A549 (cell line): Measurements from ENCODE around the gene USP2. TPM values are rescaled to one million over a fixed set of nuclear protein-coding genes. Genes with fewer than 3 reads are reported as not detected.

Source experiments
- ATAC-seq, 2 experiments: fragments of 200-7000 bp in 1 of 2; fragments of >200 bp in 1 of 2; cut with Nextera tagmentation in 1 of 2; cut with Tn5 transposase in 1 of 2; 3 replicates each; pipeline versions ENCODE4 v1.8.0 to v1.9.1; 2018 to 2020; ENCODE audit warnings: mild to moderate bottlenecking in 1 of 2, moderate library complexity in 1 of 2
- CTCF ChIA-PET: fragments of 300-600 bp; sonication (Branson Sonifier 250); formaldehyde crosslinking; extraction: SDS; loops from one replicate; lab custom pipeline; 2021; ENCODE audit warnings: antibody characterized with exemption, inconsistent platforms; lab: Yijun Ruan, JAX
- POLR2A ChIA-PET: fragments of 350-600 bp; formaldehyde crosslinking; extraction: SDS; loops from one replicate; lab custom pipeline; 2021; ENCODE audit warnings: antibody characterized with exemption, inconsistent platforms; lab: Yijun Ruan, JAX
- DNase-seq, 2 experiments: peaks; one replicate each; pipeline versions ENCODE4 v3.0.0 to v3.0.0-alpha.2; 2011 to 2016; ENCODE audit warnings: low read depth in 1 of 2, low spot score in 1 of 2
- FAIRE-seq: peaks from 2 replicates; lab custom pipeline; 2011; peaks lifted over from hg19 to GRCh38; lab: Jason Lieb, UNC
- H3K27ac ChIP-seq, 2 experiments: fragments of >200 bp; sonication (Bioruptor Twin); formaldehyde crosslinking; 3 replicates each; pipeline ENCODE4 v1.5.1; 2016 to 2017
- H3K4me1 ChIP-seq: fragments of >200 bp; sonication (Bioruptor Twin); formaldehyde crosslinking; 3 replicates; pipeline ENCODE4 v1.6.1; 2016
- H3K4me2 ChIP-seq: fragments of >200 bp; sonication (Bioruptor Twin); formaldehyde crosslinking; 3 replicates; pipeline ENCODE4 v1.6.1; 2016
- H3K4me3 ChIP-seq: fragments of >200 bp; sonication (Bioruptor Twin); formaldehyde crosslinking; 3 replicates; pipeline ENCODE4 v1.5.1; 2016
- H3K9me3 ChIP-seq: fragments of >200 bp; sonication (Bioruptor Twin); formaldehyde crosslinking; 3 replicates; pipeline ENCODE4 v1.6.1; 2016
- FOSB ChIP-seq: fragments of 250-450 bp; sonication (Bioruptor Pico); IDR thresholded peaks from 2 replicates; pipeline ENCODE4 v1.5.0; 2020; ENCODE audit warnings: mild to moderate bottlenecking, moderate library complexity
- FOXS1 ChIP-seq: fragments of 250-450 bp; sonication (Bioruptor Pico); IDR thresholded peaks from 2 replicates; pipeline ENCODE4 v1.5.0; 2020; ENCODE audit warnings: mild to moderate bottlenecking, moderate library complexity
- GATA3 ChIP-seq: IDR thresholded peaks from 2 replicates; pipeline ENCODE4 v1.6.1; 2012; ENCODE audit warnings: borderline replicate concordance
- HOXA7 ChIP-seq: fragments of 250-450 bp; sonication (Bioruptor Pico); IDR thresholded peaks from 2 replicates; pipeline ENCODE4 v1.5.0; 2020; ENCODE audit warnings: mild to moderate bottlenecking, moderate library complexity
- JUNB ChIP-seq: fragments of >200 bp; sonication (Bioruptor Twin); formaldehyde crosslinking; IDR thresholded peaks from 2 replicates; pipeline ENCODE4 v1.6.1; 2016
- MAFK ChIP-seq: fragments of 450-650 bp; IDR thresholded peaks from 2 replicates; pipeline ENCODE4 v1.6.1; 2014; ENCODE audit not compliant: partially characterized antibody
- MAZ ChIP-seq: fragments of 150-350 bp; IDR thresholded peaks from 2 replicates; pipeline ENCODE4 v1.6.1; 2014; ENCODE audit warnings: antibody characterized with exemption, low read depth, low read length, borderline replicate concordance
- PBX3 ChIP-seq: IDR thresholded peaks from 2 replicates; pipeline ENCODE4 v1.6.1; 2012
- POLR2A ChIP-seq: IDR thresholded peaks from 2 replicates; pipeline ENCODE4 v1.6.1; 2012; ENCODE audit warnings: mild to moderate bottlenecking, low read length
- RAD21 ChIP-seq, 2 experiments: fragments of >200 bp in 1 of 2; sonication (Bioruptor Twin) in 1 of 2; formaldehyde crosslinking in 1 of 2; IDR thresholded peaks in 1 of 2; conservative IDR thresholded peaks in 1 of 2; 2 replicates in 1 of 2; 3 replicates in 1 of 2; pipeline ENCODE4 v1.6.1; 2012 to 2018; ENCODE audit warnings: inconsistent platforms in 1 of 2
- RARB ChIP-seq: fragments of 250-450 bp; sonication (Bioruptor Pico); IDR thresholded peaks from 2 replicates; pipeline ENCODE4 v1.8.0; 2021; ENCODE audit warnings: mild to moderate bottlenecking, moderate library complexity
- SREBF2 ChIP-seq: fragments of 450-650 bp; IDR thresholded peaks from 2 replicates; pipeline ENCODE4 v1.6.1; 2014; ENCODE audit warnings: mild to moderate bottlenecking, moderate library complexity
- TFCP2L1 ChIP-seq: fragments of 250-450 bp; sonication (Bioruptor Pico); IDR thresholded peaks from 2 replicates; pipeline ENCODE4 v1.5.0; 2021; ENCODE audit warnings: mild to moderate bottlenecking
- TP53 ChIP-seq: fragments of 250-450 bp; sonication (Bioruptor Pico); IDR thresholded peaks from 2 replicates; pipeline ENCODE4 v1.5.0; 2021; ENCODE audit warnings: mild to moderate bottlenecking, moderate library complexity
- USF2 ChIP-seq: fragments of 450-650 bp; IDR thresholded peaks from 2 replicates; pipeline ENCODE4 v1.6.1; 2014; ENCODE audit warnings: antibody characterized with exemption
- ZNF302 ChIP-seq: fragments of 250-450 bp; sonication (Bioruptor Pico); IDR thresholded peaks from 2 replicates; pipeline ENCODE4 v1.9.0; 2021; ENCODE audit warnings: inconsistent platforms, mild to moderate bottlenecking, moderate library complexity
- WGBS: methylation state at CpG from one replicate; pipeline ENCODE4 v1.1.6; 2017; ENCODE audit errors: missing lambda C conversion rate; 5-methylcytosine and 5-hydroxymethylcytosine counted together
- polyA plus RNA-seq, 4 experiments: library from polyadenylated mRNA; depleted of rRNA in 3 of 4; stranded (reverse); fragments of >200 nt; fragmentation: RNase III in 1 of 4; extraction: RNeasy Plus Mini Kit Qiagen cat#74134 plus additional on column Dnase treatment in 1 of 4; gene quantifications; 2 replicates in 3 of 4; 3 replicates in 1 of 4; pipeline ENCODE4 v1.2.3, GENCODE V29; 2011 to 2017
- TF ChIP-seq, protein P1 (sequence below): IDR thresholded peaks from 2 replicates; pipeline ENCODE4 v1.6.1; 2012; ENCODE audit warnings: low read depth, borderline replicate concordance
- TF ChIP-seq, protein P2 (sequence below): fragments of 250-450 bp; sonication (Bioruptor Pico); IDR thresholded peaks from 2 replicates; pipeline ENCODE4 v1.5.0; 2020; ENCODE audit warnings: low read depth, mild to moderate bottlenecking, moderate library complexity

The USP2 gene
- polyA plus RNA-seq, 2 of the 4 experiments (the other 2 are of a cell fraction) = 0.30 to 0.48 TPM

- Histone ChIP-seq H3K4me3 (no peak overlapping the region), H3K4me2 (no peak overlapping the region), H3K27ac (0 out of 6 replicates have a peak overlapping the region, but pooled peaks of 1 of the 2 experiments have one; percentile 33), H3K4me1 (peaks cover 40% of the 10 kb centered on the region), H3K9me3 (no peaks in the 10 kb centered on the region)
- ATAC-seq (no peak), DNase-seq (no peak), FAIRE-seq (no peak)
- POLR2A ChIA-PET = no interaction called here
- WGBS = 68% methylated on average over 7 of the region's 8 CpGs
- TF ChIP-seq, protein P1, sequence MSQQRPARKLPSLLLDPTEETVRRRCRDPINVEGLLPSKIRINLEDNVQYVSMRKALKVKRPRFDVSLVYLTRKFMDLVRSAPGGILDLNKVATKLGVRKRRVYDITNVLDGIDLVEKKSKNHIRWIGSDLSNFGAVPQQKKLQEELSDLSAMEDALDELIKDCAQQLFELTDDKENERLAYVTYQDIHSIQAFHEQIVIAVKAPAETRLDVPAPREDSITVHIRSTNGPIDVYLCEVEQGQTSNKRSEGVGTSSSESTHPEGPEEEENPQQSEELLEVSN = no peak
- no peak for TF ChIP-seq ZNF302 (CRISPR knock-in tag)
- TF ChIP-seq MAFK = no peak
- no peak for TF ChIP-seq MAZ
- CTCF ChIA-PET = interaction anchor here (1.0 to 20.0 kb wide), 9 partner anchors 8 to 106 kb away, joined by 3 to 341 read pairs (median 15); partner anchors contain the start of genes C1QTNF5, RNF26 and USP2
These were observed 10.9 kb downstream of the USP2 start for GRCh38 chr11:119370486-119371046.

DNA sequence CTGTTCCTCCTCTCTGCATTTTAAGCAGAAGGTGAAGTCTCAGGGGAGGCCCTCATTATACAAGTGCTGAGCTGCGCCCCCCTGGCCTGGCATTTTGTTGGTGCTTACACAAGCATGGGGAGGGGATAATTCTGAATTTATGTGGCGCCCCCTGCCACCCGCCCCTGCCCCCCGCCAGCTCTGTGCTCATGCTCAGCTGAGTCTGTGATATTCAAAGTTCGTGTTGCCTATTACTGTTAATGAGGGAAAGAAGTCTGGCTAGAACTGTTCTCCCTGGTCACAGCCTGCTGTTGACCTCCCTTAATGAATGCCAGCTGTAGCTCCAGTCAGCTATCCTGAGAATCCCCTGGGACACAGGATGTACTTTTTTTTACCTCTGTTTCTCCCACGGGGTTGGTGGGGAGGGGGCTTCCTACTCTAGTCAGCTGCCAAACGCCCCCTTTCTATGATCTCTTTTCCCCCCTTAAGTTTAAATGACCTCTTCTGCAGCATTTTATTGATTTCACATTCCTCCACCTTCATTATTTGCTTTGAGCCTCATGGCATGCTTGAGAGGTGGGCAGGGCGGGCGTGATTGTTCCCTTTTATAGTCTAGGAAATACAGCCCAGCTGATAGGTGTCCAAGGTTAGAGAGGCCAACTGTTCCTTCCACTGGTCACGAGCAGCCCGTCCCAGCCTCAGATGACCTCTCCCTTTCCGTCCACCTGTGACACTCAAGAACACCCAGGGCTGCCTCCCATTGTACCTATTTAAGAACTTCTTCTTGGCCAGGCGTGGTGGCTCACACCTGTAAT lies 12.2 kb downstream of the USP2 start:
- POLR2A ChIA-PET = no interaction called here
- DNase-seq (no peak), FAIRE-seq (no peak), ATAC-seq (no peak)
- no peak overlapping the region for H3K4me3 ChIP-seq
- peak overlapping the region; percentile 19 to 75; a peak in 4 of 6 replicates for H3K27ac ChIP-seq
- H3K4me1 ChIP-seq = peaks cover 44% of the 10 kb centered on the region
- WGBS = 76% methylated on average over 9 of the region's 13 CpGs
- CTCF ChIA-PET = interaction anchor here (1.4 to 20.0 kb wide), 9 partner anchors 7 to 105 kb away, joined by 3 to 341 read pairs (median 15); partner anchors contain the start of genes C1QTNF5, RNF26 and USP2
- H3K9me3 ChIP-seq = no peaks in the 10 kb centered on the region
- peak overlapping the region; percentile 56 for H3K4me2 ChIP-seq
- TF ChIP-seq FOSB = no peak
- no peak for TF ChIP-seq RAD21 (conservative IDR thresholded peaks at IDR 0.05 in 1 of 2, IDR thresholded peaks at IDR 0.05 in 1 of 2)
- TF ChIP-seq POLR2A = no peak
- TF ChIP-seq RARB (CRISPR knock-in tag) = no peak
- no peak for TF ChIP-seq JUNB
- no peak for TF ChIP-seq GATA3
- no peak for TF ChIP-seq USF2
- TF ChIP-seq HOXA7 (CRISPR knock-in tag) = no peak
- TF ChIP-seq PBX3 = no peak
- TF ChIP-seq SREBF2 = no peak
- TF ChIP-seq, protein P1 = no peak
- TF ChIP-seq FOXS1 (CRISPR knock-in tag) = no peak
- TF ChIP-seq TFCP2L1 = no peak
- TF ChIP-seq TP53 (CRISPR knock-in tag) = no peak
- TF ChIP-seq, protein P2, sequence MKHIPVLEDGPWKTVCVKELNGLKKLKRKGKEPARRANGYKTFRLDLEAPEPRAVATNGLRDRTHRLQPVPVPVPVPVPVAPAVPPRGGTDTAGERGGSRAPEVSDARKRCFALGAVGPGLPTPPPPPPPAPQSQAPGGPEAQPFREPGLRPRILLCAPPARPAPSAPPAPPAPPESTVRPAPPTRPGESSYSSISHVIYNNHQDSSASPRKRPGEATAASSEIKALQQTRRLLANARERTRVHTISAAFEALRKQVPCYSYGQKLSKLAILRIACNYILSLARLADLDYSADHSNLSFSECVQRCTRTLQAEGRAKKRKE (CRISPR knock-in tag) = no peak
- TF ChIP-seq MAZ = no peak
